Upper lobe of left lung (tissue), 6 donors: ENCODE data around the gene DHRS7C. TPM values are rescaled to one million over a fixed set of nuclear protein-coding genes. Genes with fewer than 3 reads are reported as not detected.

Source experiments
- ATAC-seq, 2 donors: fragments of 200-7000 bp; cut with Tn5 transposase; one replicate each; pipeline ENCODE4 v1.9.1; 2022; ENCODE audit warnings: mild to moderate bottlenecking in 2 of 2, moderate library complexity in 2 of 2; ENCODE audit not compliant: low FRiP score in 2 of 2
- DNase-seq, 2 donors: peaks; one replicate each; pipeline ENCODE4 v3.0.0-alpha.2; 2019 to 2020
- H3K27ac ChIP-seq, 4 donors: fragments of 200-600 bp; sonication (generic); one replicate each; pipeline ENCODE4 v1.5.1; 2016 to 2019
- H3K27me3 ChIP-seq, 4 donors: fragments of 200-600 bp; sonication (generic); one replicate each; pipeline ENCODE4 v1.5.1; 2017 to 2019
- H3K36me3 ChIP-seq, 4 donors: fragments of 200-600 bp; sonication (generic); one replicate each; pipeline ENCODE4 v1.5.1; 2016 to 2019
- H3K4me1 ChIP-seq, 4 donors: fragments of 200-600 bp; sonication (generic); one replicate each; pipeline ENCODE4 v1.5.1; 2018 to 2019
- H3K4me3 ChIP-seq, 4 donors: fragments of 200-600 bp; sonication (generic); one replicate each; pipeline ENCODE4 v1.5.1; 2017 to 2019; ENCODE audit warnings: mild to moderate bottlenecking in 2 of 4, moderate library complexity in 1 of 4
- H3K9me3 ChIP-seq, 4 donors: fragments of 200-600 bp; sonication (generic); one replicate each; pipeline ENCODE4 v1.5.1; 2018 to 2019
- CTCF ChIP-seq, 6 experiments: fragments of 450-650 bp in 4 of 6; fragments of 200-600 bp in 2 of 6; sonication (generic) in 2 of 6; IDR thresholded peaks; one replicate each; pipeline ENCODE4 v1.5.1; 2016 to 2019; ENCODE audit warnings: antibody characterized with exemption in 6 of 6
- EP300 ChIP-seq, 4 donors: sonication (generic); formaldehyde crosslinking; IDR thresholded peaks; one replicate each; pipeline ENCODE4 v1.5.1; 2017; ENCODE audit warnings: antibody characterized with exemption in 4 of 4, control low read depth in 2 of 4
- POLR2A ChIP-seq, 4 donors: fragments of 450-650 bp; IDR thresholded peaks; one replicate each; pipeline ENCODE4 v1.5.1; 2016 to 2017; ENCODE audit warnings: antibody characterized with exemption in 4 of 4, mild to moderate bottlenecking in 2 of 4
- POLR2AphosphoS5 ChIP-seq, 2 donors: sonication (generic); formaldehyde crosslinking; IDR thresholded peaks; one replicate each; pipeline ENCODE4 v1.5.1; 2017; ENCODE audit warnings: antibody characterized with exemption in 2 of 2
- WGBS, 2 donors: methylation state at CpG; one replicate each; pipeline ENCODE4 v1.1.5; 2017 to 2018; 5-methylcytosine and 5-hydroxymethylcytosine counted together
- total RNA-seq, 6 donors: library from RNA; depleted of rRNA in 4 of 6; stranded (reverse); fragments of >200 nt in 4 of 6; gene quantifications; one replicate each; pipeline versions ENCODE4 v1.1.0 to v1.2.1, GENCODE V29; 2016 to 2021
- donor health status: DM: no; HTN: no; CAD: no; lungs with moderate emphysema.
- donor health status: DM: no; HTN: yes; CAD: no; lungs with severe emphysema.

DHRS7C gene
- total RNA-seq, 6 donors from 2014 or later = not detected

DNA sequence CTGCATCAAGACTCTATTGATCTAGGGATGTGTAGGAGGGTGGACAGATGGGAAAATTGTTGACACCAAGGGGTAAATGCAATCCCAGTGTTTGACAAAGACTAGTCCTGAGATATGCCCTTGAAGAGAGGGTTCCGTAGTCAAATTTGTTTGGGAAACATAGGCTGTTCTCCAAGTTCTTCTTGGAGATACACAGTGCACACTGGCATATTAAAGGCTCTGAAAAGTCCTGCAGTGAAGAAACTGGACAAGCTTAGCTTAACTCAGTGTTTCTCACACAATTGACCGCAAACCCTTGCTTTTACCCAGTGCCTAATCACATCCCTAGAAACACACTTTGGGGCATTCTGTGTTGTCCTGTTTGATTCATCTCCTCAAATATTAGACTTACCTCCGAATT, 10.8 kb downstream of the DHRS7C start:
- no peak for TF ChIP-seq EP300 (IDR thresholded peaks at IDR 0.05)
- TF ChIP-seq CTCF (IDR thresholded peaks at IDR 0.05) = no peak
- no peak for TF ChIP-seq POLR2AphosphoS5 (IDR thresholded peaks at IDR 0.05)
- no peak for TF ChIP-seq POLR2A (IDR thresholded peaks at IDR 0.05)
- 91 to 92% methylated on average over 3 of the region's 3 CpGs for WGBS, 2 donors
- no peak for DNase-seq
- Histone ChIP-seq H3K4me3 (no peak overlapping the region), H3K9me3 (no peaks in the 10 kb centered on the region), H3K36me3 (no peaks in the 10 kb centered on the region), H3K27me3 (no peaks in the 10 kb centered on the region), H3K4me1 (no peaks in the 10 kb centered on the region), H3K27ac (no peak overlapping the region)
- ATAC-seq = no peak

DNA sequence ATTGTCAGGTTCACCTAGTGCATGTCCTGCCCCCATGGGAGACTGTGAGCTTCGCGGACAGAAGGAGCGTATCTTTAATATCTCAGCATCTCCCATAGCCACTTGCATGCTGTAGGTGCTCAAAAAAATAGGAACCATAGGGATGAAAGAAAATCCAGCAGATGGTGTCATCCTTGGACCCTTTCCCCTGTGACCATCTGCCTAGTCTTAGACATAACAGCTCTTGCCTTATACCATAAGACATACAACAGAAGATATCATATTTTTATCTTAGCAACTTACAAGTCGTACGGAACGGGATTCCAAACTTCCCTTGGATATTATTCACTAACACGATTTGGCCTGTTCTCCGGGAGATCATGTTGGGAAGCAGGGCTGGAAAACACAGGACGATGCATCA, 14.5 kb downstream of the DHRS7C start:
- DNase-seq (no peak), ATAC-seq (no peak)
- WGBS, 2 donors = 90 to 92% methylated on average over 9 of the region's 9 CpGs
- TF ChIP-seq POLR2A (IDR thresholded peaks at IDR 0.05) (no peak), CTCF (IDR thresholded peaks at IDR 0.05) (no peak), POLR2AphosphoS5 (IDR thresholded peaks at IDR 0.05) (no peak), EP300 (IDR thresholded peaks at IDR 0.05) (no peak)
- H3K4me3 ChIP-seq = no peak overlapping the region
- H3K27me3 ChIP-seq = no peaks in the 10 kb centered on the region
- no peaks in the 10 kb centered on the region for H3K36me3 ChIP-seq
- H3K4me1 ChIP-seq = no peaks in the 10 kb centered on the region
- H3K9me3 ChIP-seq = no peaks in the 10 kb centered on the region
- no peak overlapping the region for H3K27ac ChIP-seq

DNA sequence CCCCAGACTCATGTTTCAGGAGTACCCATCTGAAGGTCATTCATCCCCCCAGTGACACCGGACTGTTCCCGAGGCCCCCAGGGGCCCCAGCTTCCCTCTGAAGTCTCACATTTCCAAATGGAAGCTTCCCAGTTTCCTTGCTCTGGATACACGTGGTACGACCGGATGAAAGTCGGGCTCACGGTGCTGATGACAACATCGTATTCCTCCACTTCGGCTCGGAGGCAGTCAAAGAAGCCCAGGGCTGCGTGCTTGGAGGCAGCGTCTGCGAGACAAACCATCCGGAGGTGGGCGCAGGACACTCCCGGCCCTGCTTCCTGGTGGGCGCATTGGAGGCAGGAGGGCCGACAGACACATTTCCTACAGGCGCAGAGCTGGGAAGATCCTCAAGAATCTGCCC, 18.7 kb downstream of the DHRS7C start:
- 79 to 91% methylated on average over 8 to 19 of the region's 19 CpGs for WGBS, 2 donors
- DNase-seq = no peak
- no peaks in the 10 kb centered on the region for H3K36me3 ChIP-seq
- no peak overlapping the region for H3K27ac ChIP-seq
- no peaks in the 10 kb centered on the region for H3K9me3 ChIP-seq
- no peak for ATAC-seq
- H3K4me1 ChIP-seq = no peaks in the 10 kb centered on the region
- no peaks in the 10 kb centered on the region for H3K27me3 ChIP-seq
- no peak overlapping the region for H3K4me3 ChIP-seq
- TF ChIP-seq EP300 (IDR thresholded peaks at IDR 0.05) = no peak
- TF ChIP-seq POLR2AphosphoS5 (IDR thresholded peaks at IDR 0.05) = no peak
- no peak for TF ChIP-seq CTCF (IDR thresholded peaks at IDR 0.05)
- TF ChIP-seq POLR2A (IDR thresholded peaks at IDR 0.05) = no peak

DNA sequence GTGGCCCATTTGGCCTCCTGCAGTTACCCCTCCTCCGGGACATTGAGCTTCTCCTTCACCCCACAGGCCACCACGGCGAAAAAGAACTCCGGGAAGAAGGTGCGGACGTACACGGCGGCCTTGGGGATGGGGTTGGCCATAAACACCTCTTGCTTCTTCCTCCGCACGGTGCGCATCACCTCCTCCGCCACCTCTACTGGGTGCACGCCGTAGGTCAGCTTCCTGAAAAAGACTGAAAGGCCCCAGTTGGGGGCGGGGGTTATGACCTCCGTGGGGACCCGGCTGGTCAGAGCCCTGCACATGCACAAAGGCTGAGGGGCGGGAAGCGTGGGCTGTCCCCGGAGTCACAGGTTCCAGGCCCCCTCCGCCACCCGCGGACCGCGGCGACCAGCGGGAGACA, 19.9 kb downstream of the DHRS7C start:
- Histone ChIP-seq H3K4me1 (no peaks in the 10 kb centered on the region), H3K27me3 (no peaks in the 10 kb centered on the region), H3K9me3 (no peaks in the 10 kb centered on the region), H3K36me3 (no peaks in the 10 kb centered on the region), H3K27ac (no peak overlapping the region), H3K4me3 (no peak overlapping the region)
- no peak for ATAC-seq
- no peak for DNase-seq
- WGBS, 2 donors = 91 to 93% methylated on average over 24 to 27 of the region's 27 CpGs
- TF ChIP-seq POLR2AphosphoS5 (IDR thresholded peaks at IDR 0.05) = no peak
- no peak for TF ChIP-seq POLR2A (IDR thresholded peaks at IDR 0.05)
- TF ChIP-seq CTCF (IDR thresholded peaks at IDR 0.05) = no peak
- no peak for TF ChIP-seq EP300 (IDR thresholded peaks at IDR 0.05)

GRCh38 chr17:9769036-9769695, 22.2 kb downstream of the DHRS7C start:
- Histone ChIP-seq H3K4me3 (no peak overlapping the region), H3K9me3 (no peaks in the 10 kb centered on the region), H3K4me1 (no peaks in the 10 kb centered on the region), H3K27me3 (no peaks in the 10 kb centered on the region), H3K36me3 (no peaks in the 10 kb centered on the region), H3K27ac (no peak overlapping the region)
- no peak for ATAC-seq
- DNase-seq = no peak
- 86 to 96% methylated on average over 12 to 15 of the region's 15 CpGs for WGBS, 2 donors
- TF ChIP-seq EP300 (IDR thresholded peaks at IDR 0.05) (no peak), CTCF (IDR thresholded peaks at IDR 0.05) (peak in 1 of 6 experiments; percentile 3), POLR2A (IDR thresholded peaks at IDR 0.05) (no peak), POLR2AphosphoS5 (IDR thresholded peaks at IDR 0.05) (no peak)
